Pancreas (tissue), 10 donors: ENCODE data around the gene CREB3. TPM values are rescaled to one million over a fixed set of nuclear protein-coding genes. Genes with fewer than 3 reads are reported as not detected.

Experiments used
- ATAC-seq, 4 donors: fragments of 200-7000 bp; cut with Tn5 transposase; one replicate each; pipeline versions ENCODE4 v1.8.0 to v1.9.1; 2020; ENCODE audit warnings: mild to moderate bottlenecking in 4 of 4, moderate library complexity in 4 of 4
- DNase-seq, 6 donors: peaks; one replicate each; pipeline ENCODE4 v3.0.0-alpha.2; 2020
- FAIRE-seq: peaks from 2 replicates; lab custom pipeline; 2012; peaks lifted over from hg19 to GRCh38; lab: Jason Lieb, UNC
- H3K27ac ChIP-seq, 4 donors: fragments of 200-600 bp; sonication (generic); 1 replicate in 3 of 4; 2 replicates in 1 of 4; pipeline versions ENCODE4 v1.5.0 to v1.8.0; 2020
- H3K27me3 ChIP-seq, 4 donors: fragments of 200-600 bp; one replicate each; pipeline ENCODE4 v1.8.0; 2021
- H3K36me3 ChIP-seq, 3 donors: fragments of 200-600 bp; sonication (generic) in 1 of 3; one replicate each; pipeline versions ENCODE4 v1.5.0 to v1.8.0; 2020 to 2021
- H3K4me1 ChIP-seq, 3 donors: fragments of 200-600 bp; one replicate each; pipeline ENCODE4 v1.8.0; 2021
- H3K4me3 ChIP-seq, 4 donors: fragments of 200-600 bp; sonication (generic) in 2 of 4; one replicate each; pipeline versions ENCODE4 v1.5.0 to v1.8.0; 2020 to 2021
- H3K9me3 ChIP-seq, 4 donors: fragments of 200-600 bp; one replicate each; pipeline ENCODE4 v1.8.0; 2021
- CTCF ChIP-seq, 4 donors: fragments of 200-600 bp; sonication (generic) in 3 of 4; IDR thresholded peaks; one replicate each; pipeline versions ENCODE4 v1.5.0 to v1.8.0; 2021; ENCODE audit warnings: antibody characterized with exemption in 4 of 4
- WGBS, 2 donors: extraction: QIAGEN DNeasy Blood & Tissue Kit; methylation state at CpG; one replicate each; pipeline ENCODE4 v1.1.7; 2013; 5-methylcytosine and 5-hydroxymethylcytosine counted together
- intact Hi-C, 3 donors: fragments of 100-400 bp; cut with DNase I; formaldehyde crosslinking; loops; one replicate each; pipeline versions ENCODE4 v1.11.1 to v1.14.2; 2022
- polyA plus RNA-seq, 2 donors: library from polyadenylated mRNA; stranded (reverse); fragments of 200-250 nt; gene quantifications; one replicate each; pipeline ENCODE4 v1.2.3, GENCODE V29; 2013
- total RNA-seq, 6 donors: library from RNA; stranded (reverse); fragmentation: NEBNext Ultra II Directional in 4 of 6; extraction: Animal tissue kit (Norgen Biotek cat#: 25700) in 4 of 6; gene quantifications; one replicate each; pipeline versions ENCODE4 v1.2.1 to v1.2.4, GENCODE V29; 2021 to 2023
- donor health status: healthy with polysubstance abuse.
- donor health status: DM: no; HTN: no; CAD: no; lungs with moderate emphysema.
- donor health status: DM: no; HTN: no; CAD: no.
- donor health status: control.
- donor health status: control.
- donor health status: Bipolar disorder and iron deficiency.
- donor health status: DM: yes; HTN: yes; CAD: no.
- donor health status: DM: no; HTN: no; CAD: no.
- donor health status: DM: no; HTN: no; CAD: no.
- donor health status: DM: yes; HTN: yes; CAD: no.

Gene CREB3
- total and polyA plus RNA-seq, 8 donors = 15.7 to 29.6 (median 20.5) TPM

- no peak for TF ChIP-seq CTCF (IDR thresholded peaks at IDR 0.05)
- ATAC-seq (no peak), DNase-seq (no peak), FAIRE-seq (no peak)
- Histone ChIP-seq H3K9me3 (no peaks in the 10 kb centered on the region), H3K27ac (peak overlapping the region in 1 of 4 donors; percentile 29), H3K36me3 (peaks cover 0 to 35% (median 10%) of the 10 kb centered on the region in 3 donors), H3K27me3 (no peaks in the 10 kb centered on the region), H3K4me1 (peaks cover 8 to 20% (median 15%) of the 10 kb centered on the region in 3 donors), H3K4me3 (peak overlapping the region in 2 of 4 donors; percentile 68 to 89)
- intact Hi-C loops = no loop called here
- WGBS, 2 donors = 4 to 15% methylated on average over 3 of the region's 3 CpGs
Observed at GRCh38 chr9:35746583-35746982, 14.1 kb downstream of the CREB3 start.

- no peak for TF ChIP-seq CTCF (IDR thresholded peaks at IDR 0.05)
- FAIRE-seq = no peak
- H3K36me3 ChIP-seq = peaks cover 3 to 35% (median 8%) of the 10 kb centered on the region in 3 donors
- DNase-seq = peak in 1 of 6 donors; percentile 62
- no peaks in the 10 kb centered on the region for H3K9me3 ChIP-seq
- peak overlapping the region; percentile 68 to 89 (median 77) for H3K4me3 ChIP-seq
- peak in 1 of 4 donors; percentile 2 for ATAC-seq
- H3K27me3 ChIP-seq = no peaks in the 10 kb centered on the region
- peaks cover 8 to 20% (median 15%) of the 10 kb centered on the region in 3 donors for H3K4me1 ChIP-seq
- WGBS, 2 donors = 0 to 1% methylated on average over 24 of the region's 24 CpGs
- intact Hi-C loops = no loop called here
- peak overlapping the region; percentile 75 to 78 (median 78) for H3K27ac ChIP-seq
Observed at GRCh38 chr9:35748242-35748857, 15.9 kb downstream of the CREB3 start.

- H3K27ac ChIP-seq = peak within 1 kb of the TSS; percentile 75 to 78 (median 78)
- H3K9me3 ChIP-seq = no peaks in the 10 kb centered on the region
- TF ChIP-seq CTCF (IDR thresholded peaks at IDR 0.05) = no peak
- peak within 1 kb of the TSS; percentile 68 to 89 (median 77) for H3K4me3 ChIP-seq
- ATAC-seq (peak; percentile 92 to 96 (median 94)), DNase-seq (peak; percentile 81 to 95 (median 88)), FAIRE-seq (no peak)
- WGBS, 2 donors = 0% methylated on average over 48 to 69 of the region's 69 CpGs
- peaks cover 8 to 20% (median 15%) of the 10 kb centered on the region in 3 donors for H3K4me1 ChIP-seq
- intact Hi-C loops = no loop called here
- no peaks in the 10 kb centered on the region for H3K27me3 ChIP-seq
- H3K36me3 ChIP-seq = peaks cover 3 to 35% (median 10%) of the 10 kb centered on the region in 3 donors
Observed at GRCh38 chr9:35748858-35749514, 16.5 kb downstream of the CREB3 start, which contains the start of the genes GBA2 and RGP1. TSS of gene GBA2 (minus strand) at chr9:35749228. CDS start at chr9:35748704, 524 bp downstream. TSS of gene RGP1 (plus strand) at chr9:35749287. CDS start at chr9:35749756, 469 bp downstream.

- Histone ChIP-seq H3K27me3 (no peaks in the 10 kb centered on the region), H3K9me3 (no peaks in the 10 kb centered on the region), H3K36me3 (peaks cover 3 to 29% (median 10%) of the 10 kb centered on the region in 3 donors), H3K27ac (peak overlapping the region; percentile 75 to 78 (median 78)), H3K4me3 (peak overlapping the region; percentile 68 to 89 (median 77)), H3K4me1 (peaks cover 8 to 20% (median 15%) of the 10 kb centered on the region in 3 donors)
- intact Hi-C loops = loop anchor here in 1 of 3 donors (10.0 kb wide), 1 partner anchor 65 kb away; the partner anchor contains the start of genes HINT2 and SPAG8
- no peak for TF ChIP-seq CTCF (IDR thresholded peaks at IDR 0.05)
- WGBS, 2 donors = 1 to 2% methylated on average over 19 of the region's 19 CpGs
- FAIRE-seq (no peak), DNase-seq (peak; percentile 49 to 84 (median 62)), ATAC-seq (peak; percentile 51 to 65 (median 62))
Observed at GRCh38 chr9:35749515-35750255, 17.2 kb downstream of the CREB3 start.
